ENCODE results near the gene FAM81B. TPM values are rescaled to one million over a fixed set of nuclear protein-coding genes. Genes with fewer than 3 reads are reported as not detected.
A peak's percentile ranks its signal among the peaks of the same experiment; 100 is the strongest.

FAM81B gene
- total RNA-seq, 4 donors from 2014 or later: not detected

DNA sequence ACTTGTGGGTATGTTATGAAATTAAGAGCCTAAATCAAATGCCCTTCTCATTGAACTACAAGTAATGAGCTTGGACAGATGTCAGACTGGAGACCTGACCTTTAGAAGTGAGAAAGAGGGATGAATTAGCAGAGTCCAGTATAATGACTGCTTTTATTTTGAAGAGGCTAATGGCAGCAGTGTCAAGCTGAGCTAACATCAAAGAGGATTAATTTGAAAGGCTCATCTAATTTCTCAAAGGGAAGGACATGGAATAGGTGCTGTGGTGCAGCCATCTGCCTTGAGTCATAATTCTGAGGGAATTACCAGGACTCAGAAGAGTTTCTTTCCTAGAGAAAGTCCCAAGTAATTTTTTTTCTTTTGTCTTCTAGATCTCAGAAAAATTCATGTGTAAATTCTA, 57.6 kb downstream of the FAM81B start:
- Histone ChIP-seq H3K27me3 (no peaks in the 10 kb centered on the region), H3K4me1 (no peaks in the 10 kb centered on the region), H3K4me3 (no peak overlapping the region), H3K9me3 (no peaks in the 10 kb centered on the region), H3K36me3 (peaks cover 0 to 3% of the 10 kb centered on the region in 2 donors), H3K27ac (no peak overlapping the region)
- ATAC-seq (no peak), DNase-seq (no peak)
- in situ Hi-C loops (cut with MboI; ENCODE audit: low sequenced_read_pairs in 4 of 4): no loop called here
- intact Hi-C loops (cut with DNase I; ENCODE audit: low total_unique reads): no loop called here
- TF ChIP-seq CTCF (IDR thresholded peaks at IDR 0.05 in 4 of 5, conservative IDR thresholded peaks at IDR 0.05 in 1 of 5) (no peak), POLR2A (IDR thresholded peaks at IDR 0.05) (no peak)

- H3K27me3 ChIP-seq: no peaks in the 10 kb centered on the region
- H3K9me3 ChIP-seq: no peaks in the 10 kb centered on the region
- peaks cover 0 to 3% of the 10 kb centered on the region in 2 donors for H3K36me3 ChIP-seq
- in situ Hi-C loops (cut with MboI; ENCODE audit: low sequenced_read_pairs in 4 of 4) (no loop called here), intact Hi-C loops (cut with DNase I; ENCODE audit: low total_unique reads) (no loop called here)
- H3K4me3 ChIP-seq: no peak overlapping the region
- no peaks in the 10 kb centered on the region for H3K4me1 ChIP-seq
- no peak for DNase-seq
- H3K27ac ChIP-seq: no peak overlapping the region
- TF ChIP-seq POLR2A (IDR thresholded peaks at IDR 0.05) (no peak), CTCF (IDR thresholded peaks at IDR 0.05 in 4 of 5, conservative IDR thresholded peaks at IDR 0.05 in 1 of 5) (no peak)
- ATAC-seq: no peak
Observed at GRCh38 chr5:95449460-95449859, 58.3 kb downstream of the FAM81B start.

GRCh38 chr5:95454536-95454935, 63.4 kb downstream of the FAM81B start:
- Histone ChIP-seq H3K4me1 (no peaks in the 10 kb centered on the region), H3K27me3 (no peaks in the 10 kb centered on the region), H3K4me3 (no peak overlapping the region), H3K27ac (no peak overlapping the region), H3K9me3 (no peaks in the 10 kb centered on the region), H3K36me3 (peaks cover 0 to 3% of the 10 kb centered on the region in 2 donors)
- intact Hi-C loops (cut with DNase I; ENCODE audit: low total_unique reads): no loop called here
- no peak for ATAC-seq
- in situ Hi-C loops (cut with MboI; ENCODE audit: low sequenced_read_pairs in 4 of 4): no loop called here
- no peak for DNase-seq
- TF ChIP-seq POLR2A (IDR thresholded peaks at IDR 0.05): no peak
- no peak for TF ChIP-seq CTCF (IDR thresholded peaks at IDR 0.05 in 4 of 5, conservative IDR thresholded peaks at IDR 0.05 in 1 of 5)

DNA sequence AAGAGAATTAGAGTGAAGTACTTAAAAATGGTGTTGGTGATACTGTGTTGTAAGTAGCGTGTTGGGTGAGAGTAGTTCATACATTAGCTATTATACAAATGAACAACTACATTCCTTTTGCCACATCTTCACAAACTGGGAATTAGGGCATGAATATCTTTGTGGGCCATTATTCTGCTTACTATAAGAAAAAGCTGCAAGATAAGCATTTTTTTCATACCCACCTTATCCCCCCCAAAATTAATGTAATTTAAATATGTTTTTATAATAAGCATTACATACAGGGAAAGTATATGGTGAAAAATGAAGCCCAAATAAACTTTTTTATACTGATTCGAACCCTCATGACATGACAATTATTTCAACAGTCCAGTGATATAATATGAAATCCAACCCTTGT, 69.5 kb downstream of the FAM81B start:
- no peaks in the 10 kb centered on the region for H3K9me3 ChIP-seq
- in situ Hi-C loops (cut with MboI; ENCODE audit: low sequenced_read_pairs in 4 of 4) (no loop called here), intact Hi-C loops (cut with DNase I; ENCODE audit: low total_unique reads) (no loop called here)
- no peak overlapping the region for H3K27ac ChIP-seq
- no peak for ATAC-seq
- TF ChIP-seq CTCF (IDR thresholded peaks at IDR 0.05 in 4 of 5, conservative IDR thresholded peaks at IDR 0.05 in 1 of 5) (no peak), POLR2A (IDR thresholded peaks at IDR 0.05) (no peak)
- peaks cover 0 to 34% of the 10 kb centered on the region in 2 donors for H3K36me3 ChIP-seq
- H3K27me3 ChIP-seq: no peaks in the 10 kb centered on the region
- no peak for DNase-seq
- no peak overlapping the region for H3K4me3 ChIP-seq
- H3K4me1 ChIP-seq: no peaks in the 10 kb centered on the region

DNA sequence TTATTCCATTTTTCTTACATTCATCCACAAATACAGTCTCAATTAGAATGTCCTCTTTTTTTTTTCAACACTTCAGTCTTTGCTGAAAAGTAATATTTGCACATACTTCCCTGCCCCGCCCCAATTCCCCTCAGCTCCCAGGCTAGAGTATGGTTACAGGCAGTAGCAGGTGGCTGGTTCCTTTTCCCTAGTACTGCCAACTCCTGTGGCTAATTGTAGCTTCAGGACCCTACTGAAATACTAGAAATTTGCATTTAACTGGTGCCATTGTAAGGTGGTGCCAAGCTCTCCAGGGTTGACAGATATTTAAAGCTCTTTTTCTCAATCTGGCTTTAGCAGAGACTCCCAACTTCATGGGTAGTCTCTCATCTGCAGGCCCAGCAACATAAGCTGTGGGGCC, 80.3 kb downstream of the FAM81B start:
- DNase-seq (peak in 1 of 2 donors; percentile 33), ATAC-seq (peak in 1 of 2 donors; percentile 74)
- Histone ChIP-seq H3K36me3 (peaks cover 0 to 33% of the 10 kb centered on the region in 2 donors), H3K27ac (no peak overlapping the region), H3K4me1 (peaks cover 14 to 16% of the 10 kb centered on the region in 2 donors), H3K9me3 (no peaks in the 10 kb centered on the region), H3K4me3 (no peak overlapping the region), H3K27me3 (no peaks in the 10 kb centered on the region)
- TF ChIP-seq POLR2A (IDR thresholded peaks at IDR 0.05) (no peak), CTCF (IDR thresholded peaks at IDR 0.05 in 4 of 5, conservative IDR thresholded peaks at IDR 0.05 in 1 of 5) (no peak)
- in situ Hi-C loops (cut with MboI; ENCODE audit: low sequenced_read_pairs in 4 of 4) (no loop called here), intact Hi-C loops (cut with DNase I; ENCODE audit: low total_unique reads) (no loop called here)

All from gastrocnemius medialis (tissue), 4 donors.